HepG2 (cell line): ENCODE data around the gene RASAL1. TPM values are rescaled to one million over a fixed set of nuclear protein-coding genes. Genes with fewer than 3 reads are reported as not detected.
A peak's percentile ranks its signal among the peaks of the same experiment; 100 is the strongest.

Experiments used
- ATAC-seq: fragments of 200-7000 bp; cut with Tn5 transposase; 3 replicates; pipeline ENCODE4 v1.9.1; 2020; ENCODE audit warnings: mild to moderate bottlenecking, moderate library complexity
- BruUV-seq: library from RNA; stranded (reverse); fragments of 400-500 nt; replicated peaks from 2 replicates; lab custom pipeline; 2021; lab: Mats Ljungman, UMichigan
- CTCF ChIA-PET: fragments of 300-600 bp; formaldehyde crosslinking; extraction: SDS; loops from one replicate; lab custom pipeline; 2021; ENCODE audit warnings: low total read pairs, inconsistent platforms, low intra/inter-chr PET ratio; lab: Yijun Ruan, JAX
- POLR2A ChIA-PET: fragments of 350-600 bp; sonication (Branson Sonifier 250); formaldehyde crosslinking; loops from one replicate; lab custom pipeline; 2020; ENCODE audit warnings: antibody characterized with exemption, inconsistent platforms; lab: Yijun Ruan, JAX
- DNase-seq: peaks from one replicate; pipeline ENCODE4 v3.0.0-alpha.2; 2015; ENCODE audit warnings: low spot score
- FAIRE-seq: peaks from 3 replicates; lab custom pipeline; 2011; peaks lifted over from hg19 to GRCh38; lab: Jason Lieb, UNC
- H2AFZ ChIP-seq: one replicate; pipeline ENCODE4 v1.6.1; 2011; ENCODE audit warnings: low read length, inconsistent platforms
- H3K27ac ChIP-seq: fragments of 300-600 bp; 3 replicates; pipeline ENCODE4 v1.8.0; 2011; ENCODE audit warnings: mixed run types, mild to moderate bottlenecking, mixed read lengths, low read length, inconsistent platforms; ENCODE audit not compliant: insufficient read depth; ENCODE audit errors: extremely low read length
- H3K27me3 ChIP-seq, 2 experiments: fragments of 200-600 bp in 1 of 2; 2 replicates in 1 of 2; 3 replicates in 1 of 2; pipeline versions ENCODE4 v1.6.0 to v1.8.0; 2011; ENCODE audit warnings: low read length in 2 of 2, mild to moderate bottlenecking in 2 of 2, moderate library complexity in 2 of 2, inconsistent platforms in 1 of 2; ENCODE audit not compliant: insufficient read depth in 2 of 2, control insufficient read depth in 1 of 2
- H3K36me3 ChIP-seq, 2 experiments: fragments of 200-600 bp in 1 of 2; replicated peaks in 1 of 2; 2 replicates in 1 of 2; 3 replicates in 1 of 2; pipeline versions ENCODE4 v1.5.1 to v1.8.0; 2011; ENCODE audit warnings: low read length in 2 of 2, inconsistent platforms in 1 of 2; ENCODE audit not compliant: insufficient read depth in 2 of 2, control insufficient read depth in 1 of 2
- H3K4me1 ChIP-seq: 2 replicates; pipeline ENCODE4 v1.5.1; 2012; ENCODE audit warnings: low read length, inconsistent platforms; ENCODE audit not compliant: insufficient read depth
- H3K4me2 ChIP-seq: 2 replicates; pipeline ENCODE4 v1.6.0; 2011; ENCODE audit warnings: low read depth, low read length, inconsistent platforms
- H3K4me3 ChIP-seq, 3 experiments: fragments of 200-600 bp in 1 of 3; sonication (generic), shearing (Covaris generic) in 1 of 3; replicated peaks in 1 of 3; 2 replicates each; pipeline ENCODE4 v1.5.1; 2011 to 2016; ENCODE audit warnings: low read length in 3 of 3, inconsistent platforms in 2 of 3, low read depth in 2 of 3, mild to moderate bottlenecking in 2 of 3, control low read depth in 1 of 3, mixed read lengths in 1 of 3; ENCODE audit not compliant: insufficient read depth in 1 of 3
- H3K79me2 ChIP-seq: one replicate; pipeline ENCODE4 v1.6.1; 2011; ENCODE audit warnings: low read length, inconsistent platforms; ENCODE audit not compliant: insufficient read depth
- H3K9ac ChIP-seq: 2 replicates; pipeline ENCODE4 v1.6.0; 2011; ENCODE audit warnings: mild to moderate bottlenecking, low read depth, low read length, inconsistent platforms; ENCODE audit not compliant: insufficient read depth
- H3K9me3 ChIP-seq: 2 replicates; pipeline ENCODE4 v1.5.1; 2012; ENCODE audit warnings: mild to moderate bottlenecking, low read length
- H4K20me1 ChIP-seq: 2 replicates; pipeline ENCODE4 v1.6.0; 2011; ENCODE audit warnings: inconsistent platforms, mild to moderate bottlenecking, low read length, moderate library complexity; ENCODE audit not compliant: insufficient read depth
- BCL6 ChIP-seq: IDR thresholded peaks from 2 replicates; pipeline ENCODE4 v1.6.1; 2016; ENCODE audit warnings: missing genetic modification reagents, missing compliant biosample characterization
- DMAP1 ChIP-seq: IDR thresholded peaks from 2 replicates; pipeline ENCODE4 v1.6.1; 2016
- EHMT2 ChIP-seq: fragments of 200-600 bp; sonication (generic); IDR thresholded peaks from 2 replicates; pipeline ENCODE4 v1.7.0; 2017; ENCODE audit warnings: antibody characterized with exemption, low read depth, low read length, borderline replicate concordance
- FLYWCH1 ChIP-seq: sonication (generic); formaldehyde crosslinking; IDR thresholded peaks from 2 replicates; pipeline ENCODE4 v1.8.1; 2023; ENCODE audit warnings: mild to moderate bottlenecking, missing genetic modification reagents
- GABPA ChIP-seq, 2 experiments: IDR thresholded peaks; 2 replicates each; pipeline ENCODE4 v1.6.1; 2011 to 2016; ENCODE audit warnings: low read depth in 2 of 2, low read length in 1 of 2, missing biosample characterization in 1 of 2, missing genetic modification characterization in 1 of 2
- GABPB1 ChIP-seq: IDR thresholded peaks from 2 replicates; pipeline ENCODE4 v1.6.1; 2016; ENCODE audit warnings: mild to moderate bottlenecking, missing genetic modification reagents, moderate library complexity, missing compliant biosample characterization
- GATAD1 ChIP-seq: IDR thresholded peaks from 2 replicates; pipeline ENCODE4 v1.6.1; 2016; ENCODE audit warnings: missing genetic modification reagents, missing compliant biosample characterization
- MTF1 ChIP-seq: sonication (generic); formaldehyde crosslinking; IDR thresholded peaks from 2 replicates; pipeline ENCODE4 v1.5.0; 2020; ENCODE audit warnings: missing genetic modification reagents
- MXI1 ChIP-seq: IDR thresholded peaks from 3 replicates; pipeline ENCODE4 v1.6.1; 2012; ENCODE audit warnings: low read depth, low read length, inconsistent platforms, borderline replicate concordance
- NFKBIZ ChIP-seq: IDR thresholded peaks from 2 replicates; pipeline ENCODE4 v1.6.1; 2018; ENCODE audit warnings: missing genetic modification reagents, missing compliant biosample characterization
- NFYC ChIP-seq: IDR thresholded peaks from 2 replicates; pipeline ENCODE4 v1.6.1; 2016; ENCODE audit warnings: missing genetic modification reagents, missing compliant biosample characterization
- POLR2A ChIP-seq, 2 experiments: IDR thresholded peaks; 2 replicates each; pipeline ENCODE4 v1.6.1; 2011; ENCODE audit warnings: low read depth in 2 of 2, low read length in 2 of 2, mild to moderate bottlenecking in 1 of 2, moderate library complexity in 1 of 2; ENCODE audit not compliant: insufficient read depth in 1 of 2
- SP2 ChIP-seq: sonication (generic); formaldehyde crosslinking; IDR thresholded peaks from 2 replicates; pipeline ENCODE4 v1.5.1; 2020; ENCODE audit warnings: mild to moderate bottlenecking, missing genetic modification reagents
- TEAD2 ChIP-seq: sonication (generic); formaldehyde crosslinking; IDR thresholded peaks from 2 replicates; pipeline ENCODE4 v1.9.0; 2021; ENCODE audit warnings: missing genetic modification reagents
- ZNF543 ChIP-seq: sonication (generic); formaldehyde crosslinking; IDR thresholded peaks from 2 replicates; pipeline ENCODE4 v1.4.0; 2020; ENCODE audit warnings: mild to moderate bottlenecking, missing genetic modification reagents
- ZNF546 ChIP-seq: sonication (generic); formaldehyde crosslinking; conservative IDR thresholded peaks from 2 replicates; pipeline ENCODE4 v1.8.1; 2023; ENCODE audit warnings: mild to moderate bottlenecking, missing genetic modification reagents
- ZNF547 ChIP-seq: sonication (generic); formaldehyde crosslinking; IDR thresholded peaks from 2 replicates; pipeline ENCODE4 v1.5.1; 2020; ENCODE audit warnings: mild to moderate bottlenecking, missing genetic modification reagents
- ZNF564 ChIP-seq: sonication (generic); formaldehyde crosslinking; IDR thresholded peaks from 2 replicates; pipeline ENCODE4 v1.8.1; 2023; ENCODE audit warnings: mild to moderate bottlenecking, missing genetic modification reagents
- ZNF572 ChIP-seq: sonication (generic); formaldehyde crosslinking; IDR thresholded peaks from 2 replicates; pipeline ENCODE4 v1.5.1; 2020; ENCODE audit warnings: mild to moderate bottlenecking, missing genetic modification reagents
- ZNF598 ChIP-seq: sonication (generic); formaldehyde crosslinking; IDR thresholded peaks from 2 replicates; pipeline ENCODE4 v1.5.1; 2020; ENCODE audit warnings: mild to moderate bottlenecking, missing genetic modification reagents, borderline replicate concordance
- ZNF703 ChIP-seq: sonication (generic); formaldehyde crosslinking; IDR thresholded peaks from 2 replicates; pipeline ENCODE4 v1.5.1; 2020; ENCODE audit warnings: missing genetic modification reagents, mild to moderate bottlenecking, moderate library complexity, borderline replicate concordance
- WGBS: methylation state at CpG from one replicate; pipeline ENCODE4 v1.1.6; 2017; ENCODE audit warnings: low lambda C conversion rate; 5-methylcytosine and 5-hydroxymethylcytosine counted together
- in situ Hi-C: cut with HindIII; loops from 2 replicates; pipeline ENCODE4 v1.10.0; 2017; ENCODE audit warnings: low pct_unique_long_range_greater_than_20kb; ENCODE audit not compliant: extremely low pct_ligation_motif_present
- intact Hi-C: fragments of 100-400 bp; cut with micrococcal nuclease; formaldehyde crosslinking; loops from one replicate; pipeline ENCODE4 v1.10.0; 2022; ENCODE audit not compliant: unreplicated experiment
- polyA plus RNA-seq, 8 experiments: library from polyadenylated mRNA; depleted of rRNA in 3 of 8; stranded (reverse) in 7 of 8; unstranded in 1 of 8; fragments of >200 nt; fragmentation: Illumina TruSeq in 4 of 8; extraction: Trizol in 4 of 8; gene quantifications; 2 replicates each; pipeline versions ENCODE4 v1.2.1 to v1.2.3, GENCODE V29; 2011 to 2016; ENCODE audit warnings: low read depth in 4 of 8, missing spikeins in 1 of 8, mixed read lengths in 1 of 8; ENCODE audit not compliant: insufficient read depth in 1 of 8
- total RNA-seq, 5 experiments: library from RNA; depleted of rRNA; stranded (reverse); fragments of >200 nt; fragmentation: Illumina TruSeq; extraction: Trizol; gene quantifications; 2 replicates each; pipeline ENCODE4 v1.2.3, GENCODE V29; 2016; ENCODE audit warnings: low read depth in 1 of 5
- TF ChIP-seq, protein P1 (sequence below): sonication (generic); formaldehyde crosslinking; IDR thresholded peaks from 2 replicates; pipeline ENCODE4 v1.5.0; 2020; ENCODE audit warnings: mild to moderate bottlenecking, missing genetic modification reagents
- TF ChIP-seq, protein P2 (sequence below): sonication (generic); formaldehyde crosslinking; IDR thresholded peaks from 2 replicates; pipeline ENCODE4 v1.5.1; 2020; ENCODE audit warnings: missing genetic modification reagents, mild to moderate bottlenecking, borderline replicate concordance
- TF ChIP-seq, protein P3 (sequence below): sonication (generic); formaldehyde crosslinking; IDR thresholded peaks from 2 replicates; pipeline ENCODE4 v1.4.0; 2020; ENCODE audit warnings: mild to moderate bottlenecking, missing genetic modification reagents

The RASAL1 gene
- total and polyA plus RNA-seq, 2 of the 13 experiments (the other 11 are each of a cell fraction or from before 2014, with no cell fraction given): not detected

DNA sequence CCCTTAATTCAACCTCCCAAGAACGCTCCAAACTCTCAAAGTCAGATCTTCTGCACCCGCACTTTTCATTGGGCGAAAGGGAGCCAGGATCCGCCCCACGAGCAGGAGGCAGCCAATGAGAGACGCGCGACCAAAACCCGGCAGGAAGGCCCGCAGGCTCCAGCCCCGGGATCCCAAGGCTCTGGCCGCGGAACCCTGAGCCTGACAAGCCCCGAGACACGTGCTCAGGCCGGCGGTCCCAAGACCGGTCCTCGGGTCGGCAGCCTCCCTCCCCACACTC, 49.3 kb upstream of the RASAL1 start:
- H3K4me2 ChIP-seq: peak overlapping the region; percentile 80
- CTCF ChIA-PET: no interaction called here
- peak overlapping the region; percentile 98 for H3K9ac ChIP-seq
- no peaks in the 10 kb centered on the region for H3K27me3 ChIP-seq
- FAIRE-seq (peak; percentile 63), DNase-seq (peak; percentile 84), ATAC-seq (peak; percentile 88)
- peak overlapping the region; percentile 70 to 96 (median 86) for H3K4me3 ChIP-seq
- BruUV-seq: TSS peak; percentile 73
- peak overlapping the region; percentile 93 for H3K27ac ChIP-seq
- WGBS: 0% methylated on average over 3 of the region's 20 CpGs
- no peaks in the 10 kb centered on the region for H3K9me3 ChIP-seq
- POLR2A ChIA-PET: interaction anchor here (0.7 to 2.5 kb wide), 16 partner anchors 9 to 150 kb away, joined by 3 to 14 read pairs (median 5); partner anchors contain the start of genes CFAP73, SLC8B1 and TPCN1
- H3K4me1 ChIP-seq: peaks cover 34% of the 10 kb centered on the region
- intact Hi-C loops: loop anchor here (1.0 kb wide), 1 partner anchor 36 kb away; the partner anchor contains the start of gene TPCN1
- in situ Hi-C loops: no loop called here
- H2AFZ ChIP-seq: no peak overlapping the region
- H3K36me3 ChIP-seq: peaks cover 11 to 28% of the 10 kb centered on the region in 2 experiments; a peak in 4 of 5 replicates
- peaks cover 50% of the 10 kb centered on the region for H3K79me2 ChIP-seq
- H4K20me1 ChIP-seq: no peaks in the 10 kb centered on the region; the same call in 1 of the 2 replicates
- TF ChIP-seq NFYC (CRISPR knock-in tag): peak; percentile 89
- 0 out of 2 replicates have a peak, but pooled peaks have one; percentile 40 for TF ChIP-seq MTF1 (CRISPR knock-in tag)
- no peak for TF ChIP-seq EHMT2
- TF ChIP-seq GABPA (IDR thresholded peaks at IDR 0.05; ENCODE audit: low read depth, low read length): peak; percentile 33; the same call in 1 of the 2 replicates
- TF ChIP-seq GABPA (CRISPR knock-in tag; IDR thresholded peaks at IDR 0.05; ENCODE audit: low read depth): peak; percentile 57; the same call in 1 of the 2 replicates
- TF ChIP-seq SP2: peak; percentile 90
- no peak for TF ChIP-seq TEAD2 (CRISPR knock-in tag)
- peak; percentile 57; the same call in 2 of the 3 replicates for TF ChIP-seq MXI1
- TF ChIP-seq ZNF572 (CRISPR knock-in tag): peak; percentile 91; the same call in 1 of the 2 replicates
- 0 out of 2 replicates have a peak, but pooled peaks have one; percentile 27 for TF ChIP-seq ZNF564 (CRISPR knock-in tag)
- 0 out of 2 replicates have a peak, but pooled peaks have one; percentile 9 for TF ChIP-seq NFKBIZ
- TF ChIP-seq POLR2A (IDR thresholded peaks at IDR 0.05; ENCODE audit: insufficient read depth in 1 of 2, low read depth in 2 of 2, low read length in 2 of 2): peak in 1 of 2 experiments; percentile 51; a peak in 1 of 4 replicates
- no peak for TF ChIP-seq ZNF546 (CRISPR knock-in tag)
- no peak for TF ChIP-seq ZNF547
- TF ChIP-seq ZNF703 (CRISPR knock-in tag): peak; percentile 67; the same call in 1 of the 2 replicates
- TF ChIP-seq, protein P1, sequence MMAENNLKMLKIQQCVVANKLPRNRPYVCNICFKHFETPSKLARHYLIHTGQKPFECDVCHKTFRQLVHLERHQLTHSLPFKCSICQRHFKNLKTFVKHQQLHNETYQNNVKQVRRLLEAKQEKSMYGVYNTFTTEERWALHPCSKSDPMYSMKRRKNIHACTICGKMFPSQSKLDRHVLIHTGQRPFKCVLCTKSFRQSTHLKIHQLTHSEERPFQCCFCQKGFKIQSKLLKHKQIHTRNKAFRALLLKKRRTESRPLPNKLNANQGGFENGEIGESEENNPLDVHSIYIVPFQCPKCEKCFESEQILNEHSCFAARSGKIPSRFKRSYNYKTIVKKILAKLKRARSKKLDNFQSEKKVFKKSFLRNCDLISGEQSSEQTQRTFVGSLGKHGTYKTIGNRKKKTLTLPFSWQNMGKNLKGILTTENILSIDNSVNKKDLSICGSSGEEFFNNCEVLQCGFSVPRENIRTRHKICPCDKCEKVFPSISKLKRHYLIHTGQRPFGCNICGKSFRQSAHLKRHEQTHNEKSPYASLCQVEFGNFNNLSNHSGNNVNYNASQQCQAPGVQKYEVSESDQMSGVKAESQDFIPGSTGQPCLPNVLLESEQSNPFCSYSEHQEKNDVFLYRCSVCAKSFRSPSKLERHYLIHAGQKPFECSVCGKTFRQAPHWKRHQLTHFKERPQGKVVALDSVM (CRISPR knock-in tag): peak; percentile 83; the same call in 1 of the 2 replicates
- 0 out of 2 replicates have a peak, but pooled peaks have one; percentile 80 for TF ChIP-seq ZNF598
- peak; percentile 86; the same call in 1 of the 2 replicates for TF ChIP-seq GABPB1 (CRISPR knock-in tag)
- no peak for TF ChIP-seq FLYWCH1
- TF ChIP-seq GATAD1 (CRISPR knock-in tag): peak; percentile 11; the same call in 1 of the 2 replicates
- TF ChIP-seq, protein P2, sequence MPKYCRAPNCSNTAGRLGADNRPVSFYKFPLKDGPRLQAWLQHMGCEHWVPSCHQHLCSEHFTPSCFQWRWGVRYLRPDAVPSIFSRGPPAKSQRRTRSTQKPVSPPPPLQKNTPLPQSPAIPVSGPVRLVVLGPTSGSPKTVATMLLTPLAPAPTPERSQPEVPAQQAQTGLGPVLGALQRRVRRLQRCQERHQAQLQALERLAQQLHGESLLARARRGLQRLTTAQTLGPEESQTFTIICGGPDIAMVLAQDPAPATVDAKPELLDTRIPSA (CRISPR knock-in tag): peak; percentile 67; the same call in 1 of the 2 replicates
- TF ChIP-seq BCL6 (CRISPR knock-in tag): no peak
- no peak for TF ChIP-seq ZNF543 (CRISPR knock-in tag)
- peak; percentile 93; the same call in 1 of the 2 replicates for TF ChIP-seq DMAP1 (CRISPR knock-in tag)
- TF ChIP-seq, protein P3, sequence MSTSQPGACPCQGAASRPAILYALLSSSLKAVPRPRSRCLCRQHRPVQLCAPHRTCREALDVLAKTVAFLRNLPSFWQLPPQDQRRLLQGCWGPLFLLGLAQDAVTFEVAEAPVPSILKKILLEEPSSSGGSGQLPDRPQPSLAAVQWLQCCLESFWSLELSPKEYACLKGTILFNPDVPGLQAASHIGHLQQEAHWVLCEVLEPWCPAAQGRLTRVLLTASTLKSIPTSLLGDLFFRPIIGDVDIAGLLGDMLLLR (CRISPR knock-in tag): 0 out of 2 replicates have a peak, but pooled peaks have one; percentile 8
